Caco-2 (cell line): ENCODE measurements around the gene PCSK5. TPM values are rescaled to one million over a fixed set of nuclear protein-coding genes. Genes with fewer than 3 reads are reported as not detected.
A peak's percentile ranks its signal among the peaks of the same experiment; 100 is the strongest.
"Not testable (repeated sequence)": the region's sequence is repeated elsewhere in the genome, so short reads cannot be mapped to it uniquely, and the experiment has no call there.

Source experiments
- BruUV-seq: library from RNA; stranded (reverse); fragments of 400-500 nt; replicated peaks from 2 replicates; lab custom pipeline; 2021; lab: Mats Ljungman, UMichigan
- CTCF ChIA-PET: fragments of 300-600 bp; sonication (Branson Sonifier 250); formaldehyde crosslinking; loops from one replicate; lab custom pipeline; 2022; ENCODE audit warnings: antibody characterized with exemption; lab: Charles Lee
- POLR2A ChIA-PET: fragments of 300-600 bp; sonication (Branson Sonifier 250); formaldehyde crosslinking; loops from one replicate; lab custom pipeline; 2022; ENCODE audit warnings: antibody characterized with exemption; lab: Charles Lee
- DNase-seq, 2 experiments: peaks; one replicate each; pipeline versions ENCODE4 v3.0.0 to v3.0.0-alpha.2; 2020 to 2022
- H3K27me3 ChIP-seq: replicated peaks from 2 replicates; pipeline ENCODE4 v1.6.0; 2011; ENCODE audit warnings: low read length; ENCODE audit not compliant: control insufficient read depth, insufficient read depth
- H3K36me3 ChIP-seq: 2 replicates; pipeline ENCODE4 v1.5.1; 2011; ENCODE audit warnings: low read length; ENCODE audit not compliant: control insufficient read depth, insufficient read depth
- H3K4me1 ChIP-seq: fragments of 250-450 bp; sonication (Bioruptor Pico); 2 replicates; pipeline ENCODE4 v1.5.1; 2020; ENCODE audit warnings: mild to moderate bottlenecking
- H3K4me3 ChIP-seq: 2 replicates; pipeline ENCODE4 v1.5.1; 2011; ENCODE audit warnings: low read depth, mild to moderate bottlenecking, control low read depth, low read length
- H3K9me3 ChIP-seq: fragments of 250-450 bp; sonication (Bioruptor Pico); 2 replicates; pipeline ENCODE4 v1.5.1; 2020; ENCODE audit warnings: mild to moderate bottlenecking, moderate library complexity
- H3K27ac Mint-ChIP-seq: one replicate; pipeline ENCODE4 v1.8.0; 2022; ENCODE audit warnings: mixed read lengths; ENCODE audit not compliant: unreplicated experiment
- H3K27me3 Mint-ChIP-seq: one replicate; pipeline ENCODE4 v1.8.0; 2022; ENCODE audit warnings: mixed read lengths; ENCODE audit not compliant: insufficient read depth, unreplicated experiment
- H3K36me3 Mint-ChIP-seq: one replicate; pipeline ENCODE4 v1.8.0; 2022; ENCODE audit warnings: mild to moderate bottlenecking, mixed read lengths; ENCODE audit not compliant: insufficient read depth, unreplicated experiment
- H3K4me1 Mint-ChIP-seq: one replicate; pipeline ENCODE4 v1.8.0; 2022; ENCODE audit warnings: low read depth, mixed read lengths; ENCODE audit not compliant: unreplicated experiment
- H3K4me3 Mint-ChIP-seq: one replicate; pipeline ENCODE4 v1.8.0; 2022; ENCODE audit warnings: mild to moderate bottlenecking, moderate library complexity, mixed read lengths; ENCODE audit not compliant: unreplicated experiment
- H3K9me3 Mint-ChIP-seq: one replicate; pipeline ENCODE4 v1.8.0; 2022; ENCODE audit warnings: mixed read lengths; ENCODE audit not compliant: unreplicated experiment
- CTCF ChIP-seq, 2 experiments: fragments of 200-600 bp in 1 of 2; IDR thresholded peaks; 1 replicate in 1 of 2; 2 replicates in 1 of 2; pipeline versions ENCODE4 v1.5.1 to v1.8.0; 2011 to 2022; ENCODE audit warnings: antibody characterized with exemption in 1 of 2, control low read depth in 1 of 2, inconsistent platforms in 1 of 2, low read depth in 1 of 2, low read length in 1 of 2, mild to moderate bottlenecking in 1 of 2, moderate library complexity in 1 of 2; ENCODE audit not compliant: insufficient read depth in 1 of 2, severe bottlenecking in 1 of 2, unreplicated experiment in 1 of 2
- intact Hi-C: fragments of 100-400 bp; cut with micrococcal nuclease; formaldehyde crosslinking; loops from one replicate; pipeline ENCODE4 v1.10.0; 2022; ENCODE audit not compliant: unreplicated experiment
- total RNA-seq: library from RNA; stranded (reverse); gene quantifications from 2 replicates; pipeline ENCODE4 v1.2.3, GENCODE V29; 2022

The PCSK5 gene
- total RNA-seq, 1 experiment from 2014 or later, result 10.9 TPM

- H3K27ac Mint-ChIP-seq, result no peak overlapping the region
- Histone ChIP-seq H3K4me1 (no peaks in the 10 kb centered on the region), H3K9me3 (no peaks in the 10 kb centered on the region), H3K27me3 (no peaks in the 10 kb centered on the region), H3K4me3 (no peak overlapping the region), H3K36me3 (no peaks in the 10 kb centered on the region)
- no peaks in the 10 kb centered on the region for H3K36me3 Mint-ChIP-seq
- H3K9me3 Mint-ChIP-seq, result no peaks in the 10 kb centered on the region
- ChIA-PET CTCF (no interaction called here), POLR2A (no interaction called here)
- TF ChIP-seq CTCF (IDR thresholded peaks at IDR 0.05; ENCODE audit: insufficient read depth in 1 of 2, low read depth in 1 of 2, low read length in 1 of 2, severe bottlenecking in 1 of 2, unreplicated experiment in 1 of 2), result no peak
- H3K27me3 Mint-ChIP-seq, result no peaks in the 10 kb centered on the region
- no peak overlapping the region for H3K4me3 Mint-ChIP-seq
- intact Hi-C loops, result loop anchor here (10.0 kb wide), 1 partner anchor 599 kb away; no protein-coding TSS in a partner anchor
- no peak for DNase-seq
- no TSS peak for BruUV-seq
- H3K4me1 Mint-ChIP-seq, result no peaks in the 10 kb centered on the region
These were observed 26.2 kb upstream of the PCSK5 start for GRCh38 chr9:75864266-75864665.

- H3K4me3 Mint-ChIP-seq, result no peak overlapping the region
- no peaks in the 10 kb centered on the region for H3K9me3 Mint-ChIP-seq
- BruUV-seq, result no TSS peak
- CTCF ChIA-PET, result interaction anchor here (1.2 to 1.6 kb wide), 2 partner anchors 11 to 266 kb away, joined by 5 read pairs; no protein-coding TSS in a partner anchor
- Histone ChIP-seq H3K36me3 (no peaks in the 10 kb centered on the region), H3K9me3 (no peaks in the 10 kb centered on the region), H3K4me1 (no peaks in the 10 kb centered on the region), H3K27me3 (no peaks in the 10 kb centered on the region), H3K4me3 (no peak overlapping the region)
- POLR2A ChIA-PET, result no interaction called here
- H3K27me3 Mint-ChIP-seq, result no peaks in the 10 kb centered on the region
- no peak overlapping the region for H3K27ac Mint-ChIP-seq
- peak in 1 of 2 experiments; percentile 57 for TF ChIP-seq CTCF (IDR thresholded peaks at IDR 0.05; ENCODE audit: insufficient read depth in 1 of 2, low read depth in 1 of 2, low read length in 1 of 2, severe bottlenecking in 1 of 2, unreplicated experiment in 1 of 2)
- H3K36me3 Mint-ChIP-seq, result no peaks in the 10 kb centered on the region
- intact Hi-C loops, result loop anchor here (10.0 kb wide), 1 partner anchor 602 kb away; no protein-coding TSS in a partner anchor
- H3K4me1 Mint-ChIP-seq, result no peaks in the 10 kb centered on the region
- DNase-seq, result peak in 1 of 2 experiments; percentile 15
These were observed 24.1 kb upstream of the PCSK5 start for GRCh38 chr9:75866273-75866871.

DNA sequence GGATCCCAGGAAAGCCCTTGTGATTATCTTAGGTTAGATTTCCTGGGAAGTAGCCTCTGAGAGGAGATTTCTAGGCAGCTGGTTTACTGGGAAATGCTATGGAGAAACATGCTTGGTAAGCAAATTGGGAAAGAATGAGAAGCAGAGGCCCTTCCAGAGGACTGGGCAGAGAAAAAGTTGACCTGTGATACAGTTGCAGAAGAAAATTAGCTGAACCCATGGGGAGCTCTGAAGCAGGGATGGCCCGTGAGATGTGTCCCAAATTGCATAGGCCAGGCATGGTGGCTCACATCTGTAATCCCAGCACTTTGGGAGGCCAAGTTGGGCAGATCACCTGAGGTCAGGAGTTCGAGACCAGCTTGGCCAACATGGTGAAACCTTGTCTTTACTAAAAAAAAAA, 21.9 kb upstream of the PCSK5 start:
- CTCF ChIA-PET, H3K9me3 ChIP-seq, H3K36me3 ChIP-seq, H3K27ac Mint-ChIP-seq, H3K9me3 Mint-ChIP-seq, DNase-seq, H3K27me3 ChIP-seq, POLR2A ChIA-PET, H3K4me1 Mint-ChIP-seq, H3K4me3 Mint-ChIP-seq, H3K36me3 Mint-ChIP-seq, H3K27me3 Mint-ChIP-seq, BruUV-seq, H3K4me1 ChIP-seq, H3K4me3 ChIP-seq: not testable (repeated sequence)
- intact Hi-C loops, result loop anchor here (10.0 kb wide), 1 partner anchor 604 kb away; no protein-coding TSS in a partner anchor
